T-helper 2 cell treated with Interferon-gamma antibody and Interleukin-4, amounts not matched to agents 5 μg/mL and 100 μg/mL, for 36 hours (primary cell): ENCODE measurements around the gene SERPINF2.
"Not testable (repeated sequence)": the region's sequence is repeated elsewhere in the genome, so short reads cannot be mapped to it uniquely, and the experiment has no call there.

Source experiments
- DNase-seq: peaks from one replicate; pipeline ENCODE4 v3.0.0; 2021; ENCODE audit warnings: low spot score
- H3K27ac Mint-ChIP-seq: one replicate; pipeline ENCODE4 v1.8.0; 2021; ENCODE audit warnings: mild to moderate bottlenecking, mixed read lengths
- H3K27me3 Mint-ChIP-seq: one replicate; pipeline ENCODE4 v1.8.0; 2021; ENCODE audit warnings: low read depth, mixed read lengths
- H3K36me3 Mint-ChIP-seq: one replicate; pipeline ENCODE4 v1.8.0; 2021; ENCODE audit warnings: low read depth, mixed read lengths
- H3K4me1 Mint-ChIP-seq: one replicate; pipeline ENCODE4 v1.8.0; 2021; ENCODE audit warnings: low read depth, mixed read lengths
- H3K4me3 Mint-ChIP-seq: one replicate; pipeline ENCODE4 v1.8.0; 2022; ENCODE audit warnings: mild to moderate bottlenecking, moderate library complexity, mixed read lengths
- H3K9me3 Mint-ChIP-seq: one replicate; pipeline ENCODE4 v1.8.0; 2021; ENCODE audit warnings: mixed read lengths

The SERPINF2 gene

DNA sequence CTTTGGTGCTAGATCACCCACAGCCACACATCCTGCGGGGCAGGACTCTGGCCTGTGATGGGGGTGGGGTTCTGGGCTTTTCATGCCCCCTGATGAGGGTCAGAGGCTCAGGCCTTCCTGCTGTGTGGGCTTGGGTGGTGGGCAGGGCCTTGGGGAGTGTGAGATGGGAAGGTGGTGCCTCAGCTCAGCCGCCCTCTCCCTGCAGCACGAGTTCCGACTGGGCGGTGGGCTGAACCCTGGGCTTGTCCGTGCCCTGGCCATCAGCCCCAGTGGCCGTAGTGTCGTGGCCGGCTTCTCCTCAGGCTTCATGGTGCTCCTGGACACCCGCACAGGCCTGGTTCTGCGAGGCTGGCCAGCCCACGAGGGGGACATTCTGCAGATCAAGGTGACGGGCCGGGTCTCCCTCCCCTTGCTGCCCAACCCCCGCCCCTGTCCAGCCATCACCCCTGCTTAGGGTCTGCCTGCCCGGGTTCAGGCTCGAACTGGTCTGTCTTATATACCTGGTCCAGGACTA, 6.8 kb upstream of the SERPINF2 start:
- DNase-seq, result no peak
- no peaks in the 10 kb centered on the region for H3K4me1 Mint-ChIP-seq
- peaks cover 15% of the 10 kb centered on the region for H3K36me3 Mint-ChIP-seq
- H3K27ac Mint-ChIP-seq, result no peak overlapping the region
- no peaks in the 10 kb centered on the region for H3K9me3 Mint-ChIP-seq
- H3K4me3 Mint-ChIP-seq, result no peak overlapping the region
- no peaks in the 10 kb centered on the region for H3K27me3 Mint-ChIP-seq

DNA sequence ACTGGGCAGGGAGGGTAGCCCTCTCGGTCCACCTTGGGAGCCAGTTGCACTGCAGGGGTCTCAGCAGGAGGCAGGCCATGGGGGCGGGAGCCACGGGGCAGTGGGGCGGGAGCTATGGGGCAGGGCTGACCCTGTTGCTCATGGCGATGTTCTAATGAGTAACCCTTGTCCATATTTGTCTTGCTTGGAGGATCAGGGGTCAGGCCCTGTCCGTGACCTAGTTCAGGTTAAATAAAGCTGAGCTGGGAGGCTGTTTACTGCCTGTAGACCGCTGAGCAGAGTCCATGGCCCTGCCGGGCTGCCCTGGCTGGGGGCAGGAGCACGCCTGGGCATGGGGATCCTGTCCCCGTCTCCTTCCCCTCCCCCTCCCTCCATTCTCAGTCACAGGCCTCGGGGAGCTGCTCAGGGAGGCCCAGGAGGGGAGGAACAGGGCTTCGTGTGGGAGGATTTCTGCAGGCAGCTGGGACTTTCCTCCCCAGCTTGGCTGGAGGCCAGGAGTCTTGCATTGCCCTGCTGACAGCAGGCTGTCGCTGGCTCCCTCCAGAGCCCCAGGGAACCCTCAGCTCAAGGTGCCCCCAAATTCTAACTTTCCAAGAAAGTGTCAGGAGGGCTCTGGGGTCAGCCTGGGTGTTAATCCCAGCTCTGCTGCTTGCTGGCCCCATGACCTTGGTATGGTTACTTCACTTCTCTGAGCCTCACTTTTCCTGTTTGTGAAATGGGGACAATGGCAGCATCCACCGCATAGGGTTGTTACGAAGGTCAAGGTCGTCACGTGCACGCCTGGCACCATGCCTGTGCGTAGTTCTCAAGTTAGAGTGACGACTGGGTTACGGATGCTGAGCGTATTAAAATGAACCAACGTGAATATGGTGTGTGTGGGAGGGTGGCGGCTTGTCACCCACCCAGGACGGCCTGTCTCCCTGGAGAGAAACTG, 6.1 kb upstream of the SERPINF2 start:
- DNase-seq, result no peak
- Mint-ChIP-seq H3K36me3 (peaks cover 15% of the 10 kb centered on the region), H3K4me3 (no peak overlapping the region), H3K27ac (peak overlapping the region; percentile 49), H3K4me1 (no peaks in the 10 kb centered on the region), H3K9me3 (no peaks in the 10 kb centered on the region), H3K27me3 (no peaks in the 10 kb centered on the region)

DNA sequence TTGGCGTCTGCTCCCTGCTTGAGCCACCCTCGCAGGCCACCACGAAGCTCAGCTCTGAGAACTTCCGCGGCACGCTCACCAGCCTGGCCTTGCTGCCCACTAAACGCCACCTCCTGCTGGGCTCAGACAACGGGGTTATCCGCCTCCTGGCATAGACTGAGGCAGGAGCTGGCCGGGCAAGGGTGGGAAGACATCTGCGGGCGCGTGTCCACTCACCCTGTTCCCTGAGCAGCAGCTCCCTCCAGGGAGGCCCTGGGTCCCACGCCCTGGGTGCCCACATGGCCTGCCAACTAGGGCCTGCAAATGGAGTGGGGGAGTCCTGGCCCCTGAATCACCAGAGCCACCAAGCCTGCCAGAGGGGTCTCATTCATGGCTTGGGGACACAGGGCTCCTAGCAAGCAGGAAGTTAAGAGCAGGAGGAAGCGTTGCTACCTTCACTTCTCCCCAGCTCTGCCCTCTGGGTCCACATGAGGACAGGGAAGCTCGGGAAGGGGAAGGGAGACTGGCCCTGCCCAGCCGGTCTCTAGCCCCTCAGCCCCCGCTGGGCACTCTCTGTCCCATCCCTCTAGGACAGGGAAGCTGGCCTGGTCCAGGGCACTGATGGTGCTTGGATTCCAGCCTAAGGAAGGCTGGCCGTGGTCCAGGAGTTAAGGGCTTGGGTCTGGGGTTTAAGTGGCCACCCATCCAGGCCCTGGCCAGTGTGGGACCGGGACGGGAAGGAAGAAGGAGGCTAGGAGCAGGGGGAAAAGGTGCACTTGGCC, 5.0 kb upstream of the SERPINF2 start:
- Mint-ChIP-seq H3K27ac (peak overlapping the region; percentile 57), H3K36me3 (peaks cover 15% of the 10 kb centered on the region), H3K9me3 (no peaks in the 10 kb centered on the region), H3K27me3 (no peaks in the 10 kb centered on the region), H3K4me1 (no peaks in the 10 kb centered on the region), H3K4me3 (no peak overlapping the region)
- DNase-seq, result no peak

DNA sequence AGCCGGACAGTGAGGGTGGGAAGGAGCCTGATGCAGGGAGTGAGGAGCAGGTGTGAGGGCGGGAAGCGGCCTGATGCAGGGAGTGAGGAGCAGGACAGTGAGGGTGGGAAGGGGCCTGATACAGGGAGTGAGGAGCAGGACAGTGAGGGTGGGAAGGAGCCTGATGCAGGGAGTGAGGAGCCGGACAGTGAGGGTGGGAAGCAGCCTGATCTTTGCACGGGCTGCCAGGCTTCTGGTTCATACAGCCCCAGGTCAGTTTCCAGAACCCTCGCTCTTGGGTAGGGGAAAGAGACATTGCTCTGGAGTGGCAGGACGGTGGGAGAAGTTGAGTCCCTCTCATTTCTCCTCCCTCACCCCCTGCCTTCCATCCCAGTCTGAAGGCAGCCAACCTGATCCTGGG, 772 bp upstream of the SERPINF2 start:
- not testable (repeated sequence) for H3K4me1 Mint-ChIP-seq, H3K36me3 Mint-ChIP-seq, DNase-seq, H3K9me3 Mint-ChIP-seq, H3K27ac Mint-ChIP-seq, H3K4me3 Mint-ChIP-seq, H3K27me3 Mint-ChIP-seq

DNA sequence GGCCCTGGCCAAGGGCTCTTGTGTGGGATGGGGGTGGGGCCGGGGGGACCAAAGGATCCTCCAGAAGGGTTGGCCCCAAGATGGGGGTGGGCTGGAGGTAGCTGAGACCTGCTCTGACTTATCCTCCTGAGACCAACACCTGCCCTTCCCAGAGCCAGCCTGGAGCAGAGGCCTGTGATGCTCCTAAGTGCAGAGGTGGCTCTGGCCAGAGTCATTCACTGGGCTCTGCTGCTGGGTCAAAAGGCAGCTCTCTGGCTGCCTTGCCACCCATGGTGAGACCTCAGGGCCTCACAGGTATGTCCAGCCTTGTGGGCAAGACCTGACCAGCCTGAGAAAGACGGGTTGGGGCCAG, 393 bp downstream of the SERPINF2 start:
- no peaks in the 10 kb centered on the region for H3K27me3 Mint-ChIP-seq

DNA sequence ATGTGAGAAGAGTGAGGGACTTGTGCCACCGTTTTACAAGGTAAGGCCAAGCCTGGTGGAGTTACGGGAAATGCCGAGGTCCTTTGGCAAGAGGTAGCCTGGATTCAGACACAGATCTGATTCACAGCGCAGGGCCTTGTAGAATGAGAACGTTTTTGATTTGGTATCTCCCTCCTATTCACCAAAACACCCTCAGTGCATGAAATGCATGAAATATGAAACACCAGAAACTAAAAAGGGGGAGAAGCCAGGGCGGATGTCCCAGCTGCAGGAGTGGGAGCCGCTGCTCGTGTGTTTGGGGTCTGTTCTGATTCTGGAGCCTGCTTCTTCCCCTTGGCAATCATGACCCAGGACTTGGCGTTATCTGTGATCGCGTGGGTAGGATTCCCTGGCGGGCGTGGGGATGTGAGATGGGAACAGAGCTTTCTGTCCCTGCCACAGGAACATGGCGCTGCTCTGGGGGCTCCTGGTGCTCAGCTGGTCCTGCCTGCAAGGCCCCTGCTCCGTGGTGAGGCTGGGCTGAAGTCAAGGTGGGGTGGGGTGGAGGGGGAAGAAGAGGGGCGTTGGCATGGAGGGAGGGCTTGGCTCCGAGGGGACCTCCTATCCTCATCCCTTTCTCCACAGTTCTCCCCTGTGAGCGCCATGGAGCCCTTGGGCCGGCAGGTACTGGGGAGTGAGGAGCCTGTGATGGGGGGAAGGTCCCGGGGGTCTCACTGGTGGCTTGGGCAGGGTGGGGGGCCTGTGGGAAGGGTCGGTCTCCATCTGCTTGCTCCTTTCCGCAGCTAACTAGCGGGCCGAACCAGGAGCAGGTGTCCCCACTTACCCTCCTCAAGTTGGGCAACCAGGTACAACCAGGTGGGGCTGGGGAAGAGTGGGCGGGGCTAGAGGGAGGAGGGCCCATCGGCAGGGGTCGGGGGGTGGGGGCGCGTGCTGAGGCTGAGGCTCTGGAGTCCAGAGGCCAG, 2.2 kb downstream of the SERPINF2 start:
- Mint-ChIP-seq H3K4me1 (no peaks in the 10 kb centered on the region), H3K27ac (no peak overlapping the region), H3K9me3 (no peaks in the 10 kb centered on the region), H3K27me3 (no peaks in the 10 kb centered on the region), H3K36me3 (no peaks in the 10 kb centered on the region), H3K4me3 (no peak overlapping the region)
- DNase-seq, result no peak

More for the DNA sequence above, 393 bp downstream of the SERPINF2 start:
- Mint-ChIP-seq H3K4me1 (no peaks in the 10 kb centered on the region), H3K27ac (no peak overlapping the region), H3K36me3 (peaks cover 1% of the 10 kb centered on the region), H3K9me3 (no peaks in the 10 kb centered on the region), H3K4me3 (no peak overlapping the region)
- DNase-seq, result no peak

DNA sequence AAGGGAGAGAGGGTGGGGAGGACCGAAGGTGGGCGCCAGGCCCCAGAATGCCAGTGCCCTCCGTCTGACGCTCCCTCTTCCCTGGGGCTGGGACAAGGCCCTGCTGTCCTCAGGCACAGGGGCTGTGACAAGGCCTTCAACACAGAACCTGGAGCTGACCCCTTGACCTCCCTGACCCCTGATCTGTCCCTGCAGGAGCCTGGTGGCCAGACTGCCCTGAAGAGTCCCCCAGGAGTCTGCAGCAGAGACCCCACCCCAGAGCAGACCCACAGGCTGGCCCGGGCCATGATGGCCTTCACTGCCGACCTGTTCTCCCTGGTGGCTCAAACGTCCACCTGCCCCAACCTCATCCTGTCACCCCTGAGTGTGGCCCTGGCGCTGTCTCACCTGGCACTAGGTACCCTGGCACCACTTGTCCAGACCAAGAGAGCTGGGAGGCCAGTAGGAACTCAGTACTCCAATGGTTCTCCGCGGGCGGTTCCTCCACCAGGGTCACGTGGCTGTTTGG, 2.9 kb downstream of the SERPINF2 start:
- H3K36me3 Mint-ChIP-seq, result no peaks in the 10 kb centered on the region
- H3K4me1 Mint-ChIP-seq, result no peaks in the 10 kb centered on the region
- DNase-seq, result no peak
- no peak overlapping the region for H3K27ac Mint-ChIP-seq
- H3K4me3 Mint-ChIP-seq, result no peak overlapping the region
- no peaks in the 10 kb centered on the region for H3K27me3 Mint-ChIP-seq
- H3K9me3 Mint-ChIP-seq, result no peaks in the 10 kb centered on the region

DNA sequence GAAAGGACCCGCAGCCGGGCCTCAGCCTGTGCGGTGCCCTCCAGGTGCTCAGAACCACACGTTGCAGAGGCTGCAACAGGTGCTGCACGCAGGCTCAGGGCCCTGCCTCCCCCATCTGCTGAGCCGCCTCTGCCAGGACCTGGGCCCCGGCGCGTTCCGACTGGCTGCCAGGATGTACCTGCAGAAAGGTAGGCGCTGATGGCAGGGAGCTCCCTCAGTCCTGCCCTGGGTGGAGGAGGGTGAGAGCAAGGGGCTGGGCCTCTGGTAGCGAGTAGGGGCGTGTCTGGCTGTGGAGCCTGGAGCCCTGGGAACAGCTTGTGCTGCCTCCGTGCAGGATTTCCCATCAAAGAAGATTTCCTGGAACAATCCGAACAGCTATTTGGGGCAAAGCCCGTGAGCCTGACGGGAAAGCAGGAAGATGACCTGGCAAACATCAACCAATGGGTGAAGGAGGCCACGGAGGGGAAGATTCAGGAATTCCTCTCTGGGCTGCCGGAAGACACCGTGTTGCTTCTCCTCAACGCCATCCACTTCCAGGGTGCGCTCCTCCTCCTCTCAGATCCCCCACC, 4.4 kb downstream of the SERPINF2 start:
- Mint-ChIP-seq H3K4me3 (no peak overlapping the region), H3K27me3 (no peaks in the 10 kb centered on the region)
- no peak for DNase-seq

DNA sequence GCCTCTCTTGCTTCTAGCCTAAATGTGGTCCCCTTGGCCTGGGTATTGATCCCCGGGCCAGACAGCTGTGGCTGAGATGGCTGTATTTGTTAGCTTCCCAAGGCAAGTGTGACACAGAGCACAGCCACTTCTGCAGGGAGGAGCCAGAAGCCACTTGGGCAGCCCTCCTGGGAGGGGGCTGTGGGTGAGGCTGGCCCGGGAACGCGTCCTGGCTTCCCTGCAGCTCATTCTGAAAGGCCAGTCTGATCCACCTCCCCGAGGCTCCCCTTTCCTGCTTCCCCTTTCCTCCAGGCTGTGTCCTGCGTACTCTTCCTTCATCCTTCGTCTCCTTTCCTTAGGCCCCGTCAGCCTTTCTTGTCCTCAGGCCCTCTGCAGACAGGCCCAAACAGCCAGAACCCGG, 8.0 kb downstream of the SERPINF2 start:
- no peaks in the 10 kb centered on the region for H3K27me3 Mint-ChIP-seq
- H3K36me3 Mint-ChIP-seq, result no peaks in the 10 kb centered on the region
- H3K4me1 Mint-ChIP-seq, result no peaks in the 10 kb centered on the region
- no peak overlapping the region for H3K27ac Mint-ChIP-seq
- no peaks in the 10 kb centered on the region for H3K9me3 Mint-ChIP-seq
- DNase-seq, result no peak
- no peak overlapping the region for H3K4me3 Mint-ChIP-seq

More for the DNA sequence above, 4.4 kb downstream of the SERPINF2 start:
- Mint-ChIP-seq H3K9me3 (no peaks in the 10 kb centered on the region), H3K27ac (no peak overlapping the region), H3K36me3 (no peaks in the 10 kb centered on the region), H3K4me1 (no peaks in the 10 kb centered on the region)

DNA sequence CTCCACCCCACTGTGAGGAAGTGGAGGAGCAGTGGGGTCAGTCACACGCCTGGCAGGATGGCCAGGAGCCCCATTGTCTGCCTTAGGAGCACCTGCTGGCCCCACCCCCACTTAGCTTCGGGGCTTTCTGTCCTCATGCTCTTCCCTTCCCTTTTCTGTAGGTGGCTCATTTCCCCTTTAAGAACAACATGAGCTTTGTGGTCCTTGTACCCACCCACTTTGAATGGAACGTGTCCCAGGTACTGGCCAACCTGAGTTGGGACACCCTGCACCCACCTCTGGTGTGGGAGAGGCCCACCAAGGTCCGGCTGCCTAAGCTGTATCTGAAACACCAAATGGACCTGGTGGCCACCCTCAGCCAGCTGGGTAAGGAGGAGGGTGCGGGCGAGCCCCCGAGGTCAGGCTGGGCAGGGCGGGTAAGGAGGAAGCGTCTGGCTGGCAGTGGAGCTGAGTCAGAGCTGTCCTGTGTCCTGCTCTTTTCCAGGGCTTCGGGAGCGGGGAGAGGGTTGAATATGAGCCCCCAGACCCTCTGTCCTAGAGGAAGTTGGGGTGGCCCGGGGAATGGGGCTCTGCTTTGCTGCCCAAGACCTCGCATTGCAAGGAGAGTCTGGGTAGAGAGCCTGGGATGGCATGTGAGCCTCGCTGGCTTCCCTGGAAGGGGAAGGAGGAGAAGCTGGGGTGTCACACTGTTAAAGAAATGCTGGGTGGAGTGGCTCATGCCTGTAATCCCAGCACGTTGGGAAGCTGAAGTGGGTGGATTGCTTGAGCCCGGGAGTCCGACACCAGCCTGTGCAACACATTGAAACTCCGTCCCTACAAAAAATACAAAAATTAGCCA, 10.0 kb downstream of the SERPINF2 start:
- Mint-ChIP-seq H3K27ac (no peak overlapping the region), H3K9me3 (no peaks in the 10 kb centered on the region), H3K27me3 (peaks cover 4% of the 10 kb centered on the region), H3K36me3 (no peaks in the 10 kb centered on the region), H3K4me3 (no peak overlapping the region), H3K4me1 (no peaks in the 10 kb centered on the region)
- no peak for DNase-seq

DNA sequence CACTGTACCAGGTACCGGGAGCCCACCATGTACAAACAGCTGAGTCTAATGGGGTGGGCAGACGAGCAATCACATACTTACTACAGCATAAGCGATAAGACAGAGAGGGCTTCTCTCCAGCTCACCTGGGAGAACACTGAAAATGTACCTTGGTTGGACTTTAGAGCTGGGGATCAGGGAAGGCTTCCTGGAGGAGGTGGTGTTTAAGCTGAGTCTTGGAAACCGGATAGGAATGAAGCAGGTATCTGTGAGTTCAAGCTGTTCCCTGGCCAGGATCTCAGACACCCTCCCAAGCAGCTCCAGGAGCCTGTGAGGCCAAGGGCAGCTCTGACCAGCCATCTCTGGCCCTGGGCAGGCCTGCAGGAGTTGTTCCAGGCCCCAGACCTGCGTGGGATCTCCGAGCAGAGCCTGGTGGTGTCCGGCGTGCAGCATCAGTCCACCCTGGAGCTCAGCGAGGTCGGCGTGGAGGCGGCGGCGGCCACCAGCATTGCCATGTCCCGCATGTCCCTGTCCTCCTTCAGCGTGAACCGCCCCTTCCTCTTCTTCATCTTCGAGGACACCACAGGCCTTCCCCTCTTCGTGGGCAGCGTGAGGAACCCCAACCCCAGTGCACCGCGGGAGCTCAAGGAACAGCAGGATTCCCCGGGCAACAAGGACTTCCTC, 11.2 kb downstream of the SERPINF2 start:
- Mint-ChIP-seq H3K4me3 (no peak overlapping the region), H3K27ac (no peak overlapping the region), H3K36me3 (no peaks in the 10 kb centered on the region), H3K9me3 (no peaks in the 10 kb centered on the region), H3K27me3 (peaks cover 9% of the 10 kb centered on the region), H3K4me1 (peaks cover 4% of the 10 kb centered on the region)
- DNase-seq, result no peak

DNA sequence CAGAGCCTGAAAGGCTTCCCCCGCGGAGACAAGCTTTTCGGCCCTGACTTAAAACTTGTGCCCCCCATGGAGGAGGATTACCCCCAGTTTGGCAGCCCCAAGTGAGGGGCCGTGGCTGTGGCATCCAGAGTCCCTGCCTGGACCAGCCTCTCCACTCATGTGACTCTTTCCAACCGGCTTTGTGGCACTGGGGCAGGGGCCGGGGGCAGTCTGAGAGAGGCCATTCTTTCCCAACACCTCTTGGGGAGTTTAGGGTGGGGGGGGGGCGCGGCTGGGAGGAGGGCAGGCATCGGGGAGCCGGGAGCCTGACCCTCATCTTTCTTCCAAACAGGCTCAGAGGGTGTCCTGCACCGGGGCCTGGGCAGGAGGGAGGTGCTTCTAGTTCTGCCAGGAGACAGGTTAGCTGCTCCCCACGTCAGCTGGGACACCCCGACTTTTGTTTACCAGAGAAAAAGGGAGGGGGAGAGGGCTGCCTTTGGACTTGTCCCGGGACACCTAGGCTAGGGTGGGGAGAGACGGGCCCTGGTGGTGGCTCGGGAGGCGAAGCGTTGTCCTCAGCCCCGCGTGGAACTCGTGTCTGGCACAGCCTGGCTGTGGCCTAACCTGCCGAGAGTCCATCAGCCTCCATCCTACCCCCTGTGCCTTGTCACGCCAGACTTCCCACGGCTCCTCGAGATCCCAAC, 11.9 kb downstream of the SERPINF2 start:
- H3K36me3 Mint-ChIP-seq, result no peaks in the 10 kb centered on the region
- DNase-seq, result no peak
- no peak overlapping the region for H3K4me3 Mint-ChIP-seq
- peaks cover 4% of the 10 kb centered on the region for H3K4me1 Mint-ChIP-seq
- H3K27ac Mint-ChIP-seq, result no peak overlapping the region
- H3K27me3 Mint-ChIP-seq, result peaks cover 9% of the 10 kb centered on the region
- no peaks in the 10 kb centered on the region for H3K9me3 Mint-ChIP-seq
